ENCODE measurements around the gene PPP1R12A.

- TF ChIP-seq CTCF (conservative IDR thresholded peaks at IDR 0.05) (no peak), EZH2 (IDR thresholded peaks at IDR 0.05; ENCODE audit: low read depth) (no peak)
Measured at GRCh38 chr12:79926951-79927350, 7.9 kb downstream of the PPP1R12A start.

Measured in PC-9 (cell line).